ENCODE data around the gene VWA7. TPM values are rescaled to one million over a fixed set of nuclear protein-coding genes. Genes with fewer than 3 reads are reported as not detected.

VWA7 gene
- total RNA-seq, 1 donor from 2014 or later: 0.26 TPM

GRCh38 chr6:31767096-31767645 lies 10.0 kb downstream of the VWA7 start:
- H3K4me3 ChIP-seq (ENCODE audit: low read depth, low read length): no peak overlapping the region
- DNase-seq (ENCODE audit: low read depth) (no peak), FAIRE-seq (no peak)
- no peak for TF ChIP-seq CTCF (IDR thresholded peaks at IDR 0.05; ENCODE audit: insufficient read depth, low read length, severe bottlenecking)
- no peaks in the 10 kb centered on the region for H3K36me3 ChIP-seq (ENCODE audit: control insufficient read depth, insufficient read depth, low read length)
- H3K27me3 ChIP-seq (ENCODE audit: control insufficient read depth, insufficient read depth, low read length): no peaks in the 10 kb centered on the region

GRCh38 chr6:31765910-31766794 lies 11.0 kb downstream of the VWA7 start:
- no peak for TF ChIP-seq CTCF (IDR thresholded peaks at IDR 0.05; ENCODE audit: insufficient read depth, low read length, severe bottlenecking)
- DNase-seq (ENCODE audit: low read depth): no peak
- no peaks in the 10 kb centered on the region for H3K27me3 ChIP-seq (ENCODE audit: control insufficient read depth, insufficient read depth, low read length)
- no peak overlapping the region for H3K4me3 ChIP-seq (ENCODE audit: low read depth, low read length)
- H3K36me3 ChIP-seq (ENCODE audit: control insufficient read depth, insufficient read depth, low read length): peaks cover 1% of the 10 kb centered on the region
- no peak for FAIRE-seq

GRCh38 chr6:31765559-31765909 lies 11.6 kb downstream of the VWA7 start:
- FAIRE-seq (no peak), DNase-seq (ENCODE audit: low read depth) (no peak)
- H3K4me3 ChIP-seq (ENCODE audit: low read depth, low read length): no peak overlapping the region
- peaks cover 2% of the 10 kb centered on the region for H3K36me3 ChIP-seq (ENCODE audit: control insufficient read depth, insufficient read depth, low read length)
- TF ChIP-seq CTCF (IDR thresholded peaks at IDR 0.05; ENCODE audit: insufficient read depth, low read length, severe bottlenecking): no peak
- H3K27me3 ChIP-seq (ENCODE audit: control insufficient read depth, insufficient read depth, low read length): no peaks in the 10 kb centered on the region

GRCh38 chr6:31764198-31764597 lies 12.9 kb downstream of the VWA7 start:
- Histone ChIP-seq H3K27me3 (ENCODE audit: control insufficient read depth, insufficient read depth, low read length) (no peaks in the 10 kb centered on the region), H3K4me3 (ENCODE audit: low read depth, low read length) (no peak overlapping the region), H3K36me3 (ENCODE audit: control insufficient read depth, insufficient read depth, low read length) (peaks cover 8% of the 10 kb centered on the region)
- no peak for DNase-seq (ENCODE audit: low read depth)
- FAIRE-seq: no peak
- no peak for TF ChIP-seq CTCF (IDR thresholded peaks at IDR 0.05; ENCODE audit: insufficient read depth, low read length, severe bottlenecking)

- Histone ChIP-seq H3K36me3 (ENCODE audit: control insufficient read depth, insufficient read depth, low read length) (peaks cover 8% of the 10 kb centered on the region), H3K27me3 (ENCODE audit: control insufficient read depth, insufficient read depth, low read length) (no peaks in the 10 kb centered on the region), H3K4me3 (ENCODE audit: low read depth, low read length) (no peak overlapping the region)
- TF ChIP-seq CTCF (IDR thresholded peaks at IDR 0.05; ENCODE audit: insufficient read depth, low read length, severe bottlenecking): no peak
- FAIRE-seq: no peak
- DNase-seq (ENCODE audit: low read depth): peak; percentile 10
Measured at GRCh38 chr6:31763619-31763940, 13.5 kb downstream of the VWA7 start.

Data from bronchial epithelial cell (primary cell).